Measurements from ENCODE around the gene NR2F6.

The NR2F6 gene

DNA sequence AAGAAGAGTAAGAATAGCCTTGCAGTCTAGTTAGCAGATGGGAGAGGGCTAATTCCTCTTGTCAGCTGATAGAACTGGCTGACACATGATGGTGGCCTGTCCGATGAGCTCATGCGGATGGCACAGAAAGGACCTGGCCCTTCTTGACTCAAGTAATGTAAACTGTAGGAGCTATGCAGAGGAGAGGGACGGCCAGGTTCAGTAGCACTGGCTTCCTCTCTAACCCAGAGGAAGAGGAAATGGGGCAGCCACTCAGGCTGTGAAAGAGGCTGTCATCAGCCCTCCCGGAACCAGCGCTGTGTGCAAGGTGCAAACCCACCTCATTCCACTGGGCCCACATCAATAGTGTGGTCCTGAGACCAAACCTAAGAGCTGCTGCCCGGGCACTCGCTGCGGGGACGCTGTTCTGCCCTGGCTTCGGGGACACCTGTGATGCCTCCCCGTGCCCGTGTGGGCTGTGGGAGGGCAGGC lies 61.3 kb downstream of the NR2F6 start:
- WGBS = 95% methylated on average over 12 of the region's 12 CpGs
- Histone ChIP-seq H3K4me1 (ENCODE audit: insufficient read depth, low read length) (0 out of 2 replicates have a peak, but pooled peaks cover 3% of the 10 kb centered on the region), H3K36me3 (ENCODE audit: insufficient read depth, low read length) (peaks cover 41% of the 10 kb centered on the region), H3K9me3 (ENCODE audit: insufficient read depth, low read depth, low read length) (no peaks in the 10 kb centered on the region), H3K27ac (ENCODE audit: low read depth, low read length) (no peak overlapping the region), H3K9ac (ENCODE audit: low read depth, low read length) (no peak overlapping the region), H3K27me3 (ENCODE audit: insufficient read depth, low read length) (no peaks in the 10 kb centered on the region), H3K4me3 (ENCODE audit: low read length) (no peak overlapping the region)

DNA sequence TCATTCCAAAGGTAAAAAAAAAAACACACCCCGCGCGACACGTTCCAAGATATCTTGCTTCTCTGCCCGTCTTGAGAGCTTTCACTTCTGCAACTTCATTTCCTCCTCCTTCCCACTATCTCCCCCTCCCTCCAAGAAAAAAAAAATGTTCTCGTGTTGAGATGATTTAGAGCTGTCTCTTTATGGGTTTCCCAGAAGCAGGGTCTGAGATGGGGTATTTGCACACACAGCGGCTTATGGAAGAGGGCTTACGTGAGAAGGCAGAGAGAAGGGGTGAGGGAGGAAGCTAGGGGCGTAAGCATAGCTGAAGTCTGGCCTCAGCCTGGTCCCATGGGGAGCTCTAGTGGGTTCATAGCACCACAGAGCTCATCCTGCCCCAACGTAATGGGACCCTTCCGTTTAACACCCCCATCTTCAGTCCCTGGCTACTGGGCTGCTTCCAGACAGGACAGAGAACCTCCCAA lies 61.8 kb downstream of the NR2F6 start:
- Histone ChIP-seq H3K27ac (ENCODE audit: low read depth, low read length) (no peak overlapping the region), H3K27me3 (ENCODE audit: insufficient read depth, low read length) (no peaks in the 10 kb centered on the region), H3K4me3 (ENCODE audit: low read length) (no peak overlapping the region), H3K9ac (ENCODE audit: low read depth, low read length) (no peak overlapping the region; the same call in 1 of the 2 replicates), H3K4me1 (ENCODE audit: insufficient read depth, low read length) (0 out of 2 replicates have a peak, but pooled peaks cover 3% of the 10 kb centered on the region), H3K36me3 (ENCODE audit: insufficient read depth, low read length) (peaks cover 35% of the 10 kb centered on the region), H3K9me3 (ENCODE audit: insufficient read depth, low read depth, low read length) (no peaks in the 10 kb centered on the region)
- WGBS = 92% methylated on average over 11 of the region's 11 CpGs

GRCh38 chr19:17183271-17183761 lies 62.4 kb downstream of the NR2F6 start:
- H3K27ac ChIP-seq (ENCODE audit: low read depth, low read length) = no peak overlapping the region
- H3K4me1 ChIP-seq (ENCODE audit: insufficient read depth, low read length) = 0 out of 2 replicates have a peak, but pooled peaks cover 3% of the 10 kb centered on the region
- H3K9me3 ChIP-seq (ENCODE audit: insufficient read depth, low read depth, low read length) = no peaks in the 10 kb centered on the region
- peaks cover 34% of the 10 kb centered on the region for H3K36me3 ChIP-seq (ENCODE audit: insufficient read depth, low read length)
- WGBS = 95% methylated on average over 14 of the region's 14 CpGs
- no peak overlapping the region for H3K9ac ChIP-seq (ENCODE audit: low read depth, low read length)
- no peaks in the 10 kb centered on the region for H3K27me3 ChIP-seq (ENCODE audit: insufficient read depth, low read length)
- H3K4me3 ChIP-seq (ENCODE audit: low read length) = no peak overlapping the region

All from HUES64 (cell line).